ENCODE results near the gene CFAP99.

DNA sequence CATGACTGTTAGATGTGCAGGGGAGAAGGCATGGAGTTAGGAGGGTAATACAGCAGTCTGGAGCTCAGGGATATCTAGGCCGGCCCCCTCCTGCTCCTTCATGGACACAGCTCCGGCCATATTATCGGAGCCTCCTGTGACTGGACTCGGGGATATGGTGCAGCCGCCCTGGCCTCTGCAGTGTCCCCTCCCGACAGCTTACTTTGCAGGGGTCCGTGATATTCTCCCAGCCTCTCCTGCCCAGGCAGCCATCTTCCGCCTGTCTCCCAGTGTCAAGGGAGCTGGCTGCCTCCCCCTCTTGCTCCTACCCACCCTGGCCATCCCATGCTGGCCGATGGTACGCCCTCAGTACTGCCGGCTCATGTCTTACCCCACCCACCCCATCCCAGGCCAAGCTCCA lies 30.3 kb downstream of the CFAP99 start:
- TF ChIP-seq CTCF (IDR thresholded peaks at IDR 0.05) (no peak), EZH2 (IDR thresholded peaks at IDR 0.05) (no peak), EZH2phosphoT487 (IDR thresholded peaks at IDR 0.05) (no peak)
